NOMO-1 treated with dmso at 0.1 percent for 144 hours (cell line): Measurements from ENCODE around the gene VAMP2.
A peak's percentile ranks its signal among the peaks of the same experiment; 100 is the strongest.

ENCODE experiments used
- DNase-seq: peaks from one replicate; lab custom pipeline; 2025; ENCODE audit not compliant: unreplicated experiment; lab: John Stamatoyannopoulos, UW

The VAMP2 gene

GRCh38 chr17:8143581-8144400 is 19.0 kb downstream of the VAMP2 start:
- DNase-seq: no peak

GRCh38 chr17:8142887-8143580 is 19.7 kb downstream of the VAMP2 start:
- DNase-seq: no peak

GRCh38 chr17:8142158-8142886 is 20.4 kb downstream of the VAMP2 start:
- no peak for DNase-seq

- DNase-seq: no peak
Measured at GRCh38 chr17:8141741-8142140, 21.0 kb downstream of the VAMP2 start.

GRCh38 chr17:8141045-8141444 is 21.7 kb downstream of the VAMP2 start:
- no peak for DNase-seq

GRCh38 chr17:8140065-8141029 is 22.4 kb downstream of the VAMP2 start:
- DNase-seq: no peak

GRCh38 chr17:8138672-8139371 is 23.9 kb downstream of the VAMP2 start:
- DNase-seq: peak; percentile 92

GRCh38 chr17:8138374-8138671 is 24.4 kb downstream of the VAMP2 start:
- no peak for DNase-seq

GRCh38 chr17:8137645-8138373 is 24.9 kb downstream of the VAMP2 start:
- DNase-seq: no peak

- no peak for DNase-seq
Measured at GRCh38 chr17:8133941-8134340, 28.8 kb downstream of the VAMP2 start.

GRCh38 chr17:8133399-8133798 is 29.3 kb downstream of the VAMP2 start:
- no peak for DNase-seq

GRCh38 chr17:8131844-8132441 is 30.8 kb downstream of the VAMP2 start:
- DNase-seq: no peak

- DNase-seq: no peak
Measured at GRCh38 chr17:8128125-8128784, 34.5 kb downstream of the VAMP2 start.

GRCh38 chr17:8126491-8127066 is 36.2 kb downstream of the VAMP2 start:
- DNase-seq: peak; percentile 64

- DNase-seq: no peak
Measured at GRCh38 chr17:8125947-8126490, 36.7 kb downstream of the VAMP2 start.

- DNase-seq: peak; percentile 52
Measured at GRCh38 chr17:8125154-8125946, 37.4 kb downstream of the VAMP2 start.
